H1 (cell line): ENCODE measurements around the gene ACO1. TPM values are rescaled to one million over a fixed set of nuclear protein-coding genes. Genes with fewer than 3 reads are reported as not detected.

Source experiments
- CTCF ChIA-PET: fragments of 300-600 bp; sonication (Branson Sonifier 250); formaldehyde crosslinking; loops from one replicate; lab custom pipeline; 2021; ENCODE audit not compliant: partially characterized antibody; lab: Charles Lee
- POLR2A ChIA-PET: fragments of 300-600 bp; sonication (Branson Sonifier 250); formaldehyde crosslinking; loops from one replicate; lab custom pipeline; 2021; ENCODE audit warnings: inconsistent platforms; ENCODE audit not compliant: partially characterized antibody; lab: Charles Lee
- DNase-seq, 2 experiments: peaks; one replicate each; pipeline versions ENCODE4 v3.0.0 to v3.0.0-alpha.2; 2010 to 2022; ENCODE audit warnings: low spot score in 2 of 2, low read depth in 1 of 2, mixed read lengths in 1 of 2
- FAIRE-seq: peaks from 2 replicates; lab custom pipeline; 2011; peaks lifted over from hg19 to GRCh38; lab: Jason Lieb, UNC
- H2AFZ ChIP-seq: 2 replicates; pipeline ENCODE4 v1.8.1; 2012; ENCODE audit warnings: low read length, inconsistent platforms
- H2AK5ac ChIP-seq: 2 replicates; pipeline ENCODE4 v1.6.1; 2013; ENCODE audit warnings: low read depth, low read length
- H2BK120ac ChIP-seq: replicated peaks from 2 replicates; pipeline ENCODE3; 2013; ENCODE audit warnings: low read depth, low read length, inconsistent platforms
- H2BK12ac ChIP-seq: 2 replicates; pipeline ENCODE4 v1.6.1; 2013; ENCODE audit warnings: low read depth, low read length
- H2BK15ac ChIP-seq: 2 replicates; pipeline ENCODE4 v1.6.1; 2013; ENCODE audit warnings: low read length
- H2BK20ac ChIP-seq: 2 replicates; pipeline ENCODE4 v1.6.1; 2013; ENCODE audit warnings: low read length
- H2BK5ac ChIP-seq: 2 replicates; pipeline ENCODE4 v1.6.1; 2013; ENCODE audit warnings: low read depth, low read length
- H3K14ac ChIP-seq: 2 replicates; pipeline ENCODE4 v1.6.1; 2013; ENCODE audit warnings: inconsistent platforms; ENCODE audit not compliant: insufficient read length
- H3K18ac ChIP-seq: 2 replicates; pipeline ENCODE4 v1.6.1; 2013; ENCODE audit warnings: low read length; ENCODE audit errors: extremely low read depth
- H3K23ac ChIP-seq: 2 replicates; pipeline ENCODE4 v1.6.1; 2013; ENCODE audit warnings: inconsistent platforms; ENCODE audit not compliant: insufficient read length
- H3K23me2 ChIP-seq: 2 replicates; pipeline ENCODE4 v1.6.1; 2013; ENCODE audit warnings: low read depth, low read length
- H3K27ac ChIP-seq: 2 replicates; pipeline ENCODE4 v1.6.1; 2011; ENCODE audit warnings: low read depth, low read length, inconsistent platforms
- H3K27me3 ChIP-seq, 4 experiments: replicated peaks in 1 of 4; 1 replicate in 1 of 4; 2 replicates in 3 of 4; pipeline versions ENCODE4 v1.6.1 to v1.8.1; 2011 to 2013; ENCODE audit warnings: low read length in 3 of 4, mild to moderate bottlenecking in 3 of 4, inconsistent platforms in 2 of 4, mixed read lengths in 2 of 4, moderate library complexity in 1 of 4; ENCODE audit not compliant: control insufficient read depth in 3 of 4, insufficient read depth in 3 of 4; ENCODE audit errors: extremely low read depth in 1 of 4
- H3K36me3 ChIP-seq, 4 experiments: 2 replicates each; pipeline versions ENCODE4 v1.6.1 to v1.8.1; 2011 to 2013; ENCODE audit warnings: mild to moderate bottlenecking in 4 of 4, low read length in 3 of 4, moderate library complexity in 2 of 4, control low read depth in 1 of 4, inconsistent platforms in 1 of 4; ENCODE audit not compliant: insufficient read depth in 4 of 4, control insufficient read depth in 2 of 4
- H3K4ac ChIP-seq: replicated peaks from 2 replicates; pipeline ENCODE3; 2013; ENCODE audit warnings: low read length, low read depth, mixed read lengths, inconsistent platforms; ENCODE audit not compliant: insufficient read length
- H3K4me1 ChIP-seq, 4 experiments: replicated peaks in 1 of 4; 1 replicate in 1 of 4; 2 replicates in 3 of 4; pipeline versions ENCODE4 v1.6.1 to v1.8.1; 2011 to 2013; ENCODE audit warnings: low read length in 3 of 4, inconsistent platforms in 2 of 4, mixed read lengths in 1 of 4; ENCODE audit not compliant: insufficient read depth in 4 of 4, control insufficient read depth in 3 of 4
- H3K4me2 ChIP-seq, 2 experiments: 2 replicates each; pipeline versions ENCODE4 v1.6.1 to v1.8.1; 2011 to 2013; ENCODE audit warnings: low read depth in 2 of 2, low read length in 2 of 2, control low read depth in 1 of 2, inconsistent platforms in 1 of 2, mild to moderate bottlenecking in 1 of 2; ENCODE audit not compliant: insufficient read depth in 1 of 2
- H3K4me3 ChIP-seq, 4 experiments: fragments of 200-600, 300-600 bp in 1 of 4; sonication (generic), shearing (Covaris generic), sonication (Bioruptor Twin) in 1 of 4; 2 replicates each; pipeline versions ENCODE4 v1.5.1 to v1.8.1; 2011 to 2016; ENCODE audit warnings: low read length in 4 of 4, low read depth in 3 of 4, control low read depth in 2 of 4, inconsistent platforms in 2 of 4, mild to moderate bottlenecking in 2 of 4, mixed read lengths in 1 of 4, moderate library complexity in 1 of 4; ENCODE audit not compliant: insufficient read depth in 2 of 4; ENCODE audit errors: extremely low read depth in 1 of 4
- H3K56ac ChIP-seq: replicated peaks from 2 replicates; pipeline ENCODE3; 2013; ENCODE audit warnings: low read depth, mild to moderate bottlenecking, mixed read lengths, low read length, inconsistent platforms; ENCODE audit not compliant: insufficient read length
- H3K79me1 ChIP-seq: 2 replicates; pipeline ENCODE4 v1.6.1; 2013; ENCODE audit warnings: low read depth, low read length, control low read depth
- H3K79me2 ChIP-seq, 2 experiments: 2 replicates each; pipeline versions ENCODE4 v1.6.1 to v1.8.1; 2012 to 2013; ENCODE audit warnings: low read length in 2 of 2, mild to moderate bottlenecking in 2 of 2, inconsistent platforms in 1 of 2; ENCODE audit not compliant: insufficient read depth in 2 of 2, control insufficient read depth in 1 of 2
- H3K9ac ChIP-seq, 4 experiments: replicated peaks in 1 of 4; 1 replicate in 1 of 4; 2 replicates in 3 of 4; pipeline versions ENCODE4 v1.6.1 to v1.8.1; 2011 to 2013; ENCODE audit warnings: low read depth in 3 of 4, low read length in 3 of 4, control low read depth in 2 of 4, mild to moderate bottlenecking in 2 of 4, moderate library complexity in 2 of 4, inconsistent platforms in 1 of 4; ENCODE audit errors: extremely low read depth in 1 of 4
- H3K9me3 ChIP-seq, 2 experiments: 2 replicates each; pipeline versions ENCODE4 v1.6.1 to v1.8.1; 2012 to 2013; ENCODE audit warnings: mild to moderate bottlenecking in 2 of 2, moderate library complexity in 2 of 2, control low read depth in 1 of 2, inconsistent platforms in 1 of 2, low read depth in 1 of 2, low read length in 1 of 2, mixed read lengths in 1 of 2; ENCODE audit not compliant: insufficient read depth in 2 of 2
- H4K20me1 ChIP-seq, 2 experiments: replicated peaks in 1 of 2; 2 replicates each; pipeline versions ENCODE3 to v1.8.1; 2011 to 2013; ENCODE audit warnings: inconsistent platforms in 2 of 2, low read length in 2 of 2, mild to moderate bottlenecking in 1 of 2; ENCODE audit not compliant: insufficient read depth in 2 of 2, control insufficient read depth in 1 of 2
- H4K5ac ChIP-seq: 2 replicates; pipeline ENCODE4 v1.6.1; 2013; ENCODE audit warnings: low read length, low read depth, mixed read lengths, inconsistent platforms; ENCODE audit not compliant: insufficient read length
- H4K8ac ChIP-seq: 2 replicates; pipeline ENCODE4 v1.8.0; 2013; ENCODE audit warnings: mild to moderate bottlenecking, moderate library complexity, low read length, inconsistent platforms; ENCODE audit not compliant: insufficient read depth; ENCODE audit errors: extremely low read depth
- H4K91ac ChIP-seq: replicated peaks from 2 replicates; pipeline ENCODE3; 2013; ENCODE audit warnings: low read length, mixed read lengths, inconsistent platforms; ENCODE audit not compliant: insufficient read length
- EZH2 ChIP-seq: fragments of 200-600 bp; sonication (generic); IDR thresholded peaks from 2 replicates; pipeline ENCODE4 v1.7.1; 2012; ENCODE audit warnings: low read depth, mild to moderate bottlenecking, moderate library complexity, low read length, inconsistent platforms; ENCODE audit not compliant: severe bottlenecking
- GABPA ChIP-seq: IDR thresholded peaks from 2 replicates; pipeline ENCODE4 v1.6.1; 2011; ENCODE audit warnings: mild to moderate bottlenecking, low read length, moderate library complexity, borderline replicate concordance; ENCODE audit not compliant: insufficient read depth
- GTF2F1 ChIP-seq: IDR thresholded peaks from 2 replicates; pipeline ENCODE4 v1.6.1; 2012; ENCODE audit warnings: low read depth, low read length, improper control_type of control experiment, borderline replicate concordance
- NRF1 ChIP-seq: IDR thresholded peaks from 2 replicates; pipeline ENCODE4 v1.6.1; 2011; ENCODE audit warnings: mild to moderate bottlenecking, low read depth, low read length, improper control_type of control experiment
- PHF8 ChIP-seq: fragments of 200-600 bp; sonication (generic); conservative IDR thresholded peaks from 2 replicates; pipeline ENCODE4 v1.7.1; 2012; ENCODE audit warnings: low read depth, mild to moderate bottlenecking, inconsistent platforms, low read length, moderate library complexity
- RFX5 ChIP-seq: IDR thresholded peaks from 2 replicates; pipeline ENCODE4 v1.6.1; 2011; ENCODE audit warnings: low read depth, low read length, improper control_type of control experiment, borderline replicate concordance
- RXRA ChIP-seq: IDR thresholded peaks from 2 replicates; pipeline ENCODE4 v1.6.1; 2011; ENCODE audit warnings: low read depth, mild to moderate bottlenecking, low read length, moderate library complexity; ENCODE audit not compliant: insufficient read depth
- SAP30 ChIP-seq: fragments of 300-600 bp; sonication (generic); IDR thresholded peaks from 2 replicates; pipeline ENCODE4 v1.7.1; 2012; ENCODE audit warnings: low read length, moderate library complexity, mild to moderate bottlenecking, inconsistent platforms; ENCODE audit not compliant: insufficient read depth, insufficient replicate concordance
- SIN3A ChIP-seq, 2 experiments: IDR thresholded peaks in 1 of 2; conservative IDR thresholded peaks in 1 of 2; 2 replicates each; pipeline ENCODE4 v1.6.1; 2011 to 2012; ENCODE audit warnings: low read length in 2 of 2, improper control_type of control experiment in 1 of 2, low read depth in 1 of 2, mild to moderate bottlenecking in 1 of 2
- SRF ChIP-seq: IDR thresholded peaks from 2 replicates; pipeline ENCODE4 v1.6.1; 2011; ENCODE audit warnings: mild to moderate bottlenecking, low read depth, low read length, moderate library complexity
- WGBS, 2 experiments: shearing (Covaris generic) in 1 of 2; methylation state at CpG; one replicate each; pipeline versions ENCODE4 v1.1.6 to v1.1.7; 2013 to 2015; ENCODE audit warnings: low lambda C conversion rate in 2 of 2, mixed read lengths in 2 of 2, inconsistent platforms in 1 of 2, low coverage in 1 of 2, missing lambda C conversion rate in 1 of 2; ENCODE audit not compliant: insufficient replicate concordance in 2 of 2, insufficient coverage in 1 of 2, insufficient read length in 1 of 2; ENCODE audit errors: extremely low coverage in 1 of 2, missing lambda C conversion rate in 1 of 2; 5-methylcytosine and 5-hydroxymethylcytosine counted together
- polyA plus RNA-seq, 7 experiments: library from polyadenylated mRNA; depleted of rRNA in 3 of 7; stranded (reverse) in 5 of 7; unstranded in 2 of 7; fragments of >200 nt in 5 of 7; fragments of 200-250 nt in 2 of 7; gene quantifications; 1 replicate in 5 of 7; 2 replicates in 1 of 7; 4 replicates in 1 of 7; pipeline versions ENCODE4 v1.2.1 to v1.2.3, GENCODE V29; 2011 to 2013; ENCODE audit warnings: missing spikeins in 2 of 7, mixed read lengths in 2 of 7
- total RNA-seq: library from RNA; stranded (reverse); fragmentation: NEBNext Ultra II Directional; extraction: Animal tissue kit (Norgen Biotek cat#: 25700); gene quantifications from 2 replicates; pipeline ENCODE4 v1.2.1, GENCODE V29; 2021
- TF ChIP-seq, protein P1 (sequence below): IDR thresholded peaks from 2 replicates; pipeline ENCODE4 v1.6.1; 2012; ENCODE audit warnings: low read length, inconsistent platforms

Gene ACO1
- total and polyA plus RNA-seq, 2 of the 8 experiments (the other 6 are each of a cell fraction or from before 2014, with no cell fraction given) = 39.3 to 49.8 TPM

DNA sequence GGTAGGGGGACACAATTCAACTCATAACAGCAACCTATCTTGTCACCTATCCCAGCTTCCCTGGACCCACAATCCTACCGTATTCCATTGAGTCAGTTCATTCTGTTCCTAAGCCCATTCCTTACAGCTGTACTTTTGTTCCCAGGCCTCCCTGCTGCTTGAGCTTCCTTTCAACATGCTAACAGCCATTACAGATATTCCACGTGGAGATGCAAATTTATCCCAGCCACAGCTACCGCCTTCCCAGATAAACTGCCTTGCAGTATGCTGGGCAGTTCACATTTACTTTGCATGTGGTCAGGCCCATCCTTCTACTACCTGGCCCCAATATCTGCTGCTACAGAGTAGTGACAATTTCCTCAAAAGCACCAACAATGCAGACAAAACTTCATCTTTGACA lies 118.6 kb downstream of the ACO1 start:
- FAIRE-seq (no peak), DNase-seq (no peak)
- 77% methylated on average over 3 of the region's 3 CpGs; no CpG with 5 or more reads in 1 of the 2 experiments for WGBS, 2 experiments
- ChIA-PET CTCF (interaction anchor here (0.7 to 1.0 kb wide), 4 partner anchors 18 to 121 kb away, joined by 3 to 4 read pairs (median 4); no protein-coding TSS in a partner anchor), POLR2A (interaction anchor here (0.9 to 1.2 kb wide), 3 partner anchors 23 to 118 kb away, joined by 3 read pairs; partner anchors contain the start of genes ACO1, RIGI and SMIM27)
- no peak overlapping the region for H2BK15ac ChIP-seq
- no peak overlapping the region for H4K5ac ChIP-seq
- no peaks in the 10 kb centered on the region for H3K9me3 ChIP-seq
- no peak overlapping the region for H3K9ac ChIP-seq
- H2AK5ac ChIP-seq = no peak overlapping the region
- H3K36me3 ChIP-seq = peaks cover 0 to 3% (median 0%) of the 10 kb centered on the region in 4 experiments; a peak in 2 of 8 replicates
- H3K79me1 ChIP-seq = no peaks in the 10 kb centered on the region
- no peak overlapping the region for H3K4ac ChIP-seq
- H3K79me2 ChIP-seq = no peaks in the 10 kb centered on the region
- no peak overlapping the region for H3K56ac ChIP-seq
- no peaks in the 10 kb centered on the region for H3K23me2 ChIP-seq
- H3K4me1 ChIP-seq = peaks cover 0 to 7% (median 2%) of the 10 kb centered on the region in 4 experiments; a peak in 3 of 7 replicates
- no peaks in the 10 kb centered on the region for H3K27me3 ChIP-seq
- no peak overlapping the region for H3K14ac ChIP-seq
- H2AFZ ChIP-seq = no peak overlapping the region
- no peak overlapping the region for H3K27ac ChIP-seq
- H2BK12ac ChIP-seq = no peak overlapping the region
- no peak overlapping the region for H2BK20ac ChIP-seq
- H4K20me1 ChIP-seq = no peaks in the 10 kb centered on the region
- H2BK120ac ChIP-seq = no peak overlapping the region
- no peak overlapping the region for H3K18ac ChIP-seq
- peak overlapping the region; percentile 9 for H4K91ac ChIP-seq
- H4K8ac ChIP-seq = no peak overlapping the region
- no peak overlapping the region for H3K4me3 ChIP-seq
- no peak overlapping the region for H3K23ac ChIP-seq
- H2BK5ac ChIP-seq = no peak overlapping the region
- no peak overlapping the region for H3K4me2 ChIP-seq
- TF ChIP-seq SRF (no peak), RFX5 (no peak), NRF1 (no peak), SIN3A (conservative IDR thresholded peaks at IDR 0.05 in 1 of 2, IDR thresholded peaks at IDR 0.05 in 1 of 2; ENCODE audit: low read depth in 1 of 2, low read length in 2 of 2) (no peak), PHF8 (no peak), EZH2 (no peak), GABPA (no peak), GTF2F1 (no peak), SAP30 (no peak), RXRA (no peak)
- TF ChIP-seq, protein P1, sequence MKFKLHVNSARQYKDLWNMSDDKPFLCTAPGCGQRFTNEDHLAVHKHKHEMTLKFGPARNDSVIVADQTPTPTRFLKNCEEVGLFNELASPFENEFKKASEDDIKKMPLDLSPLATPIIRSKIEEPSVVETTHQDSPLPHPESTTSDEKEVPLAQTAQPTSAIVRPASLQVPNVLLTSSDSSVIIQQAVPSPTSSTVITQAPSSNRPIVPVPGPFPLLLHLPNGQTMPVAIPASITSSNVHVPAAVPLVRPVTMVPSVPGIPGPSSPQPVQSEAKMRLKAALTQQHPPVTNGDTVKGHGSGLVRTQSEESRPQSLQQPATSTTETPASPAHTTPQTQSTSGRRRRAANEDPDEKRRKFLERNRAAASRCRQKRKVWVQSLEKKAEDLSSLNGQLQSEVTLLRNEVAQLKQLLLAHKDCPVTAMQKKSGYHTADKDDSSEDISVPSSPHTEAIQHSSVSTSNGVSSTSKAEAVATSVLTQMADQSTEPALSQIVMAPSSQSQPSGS = no peak
